Esophagus muscularis mucosa (tissue), 4 donors: Measurements from ENCODE around the gene CHST15. TPM values are rescaled to one million over a fixed set of nuclear protein-coding genes. Genes with fewer than 3 reads are reported as not detected.

Experiments
- DNase-seq: peaks from one replicate; pipeline ENCODE4 v3.0.0-alpha.2; 2017; ENCODE audit errors: extremely low spot score
- H3K27ac ChIP-seq, 4 donors: fragments of 200-600 bp; sonication (generic); replicated peaks in 1 of 4; 1 replicate in 3 of 4; 2 replicates in 1 of 4; pipeline ENCODE4 v1.5.1; 2016 to 2019; ENCODE audit warnings: mild to moderate bottlenecking in 1 of 4
- H3K27me3 ChIP-seq, 4 donors: fragments of 200-600 bp; sonication (generic); one replicate each; pipeline versions ENCODE4 v1.5.1 to v1.6.0; 2016 to 2019
- H3K36me3 ChIP-seq, 4 donors: fragments of 200-600 bp; sonication (generic); one replicate each; pipeline ENCODE4 v1.5.1; 2016 to 2019
- H3K4me1 ChIP-seq, 4 donors: fragments of 200-600 bp; sonication (generic); one replicate each; pipeline ENCODE4 v1.5.1; 2016 to 2019
- H3K4me3 ChIP-seq, 4 donors: fragments of 200-600 bp; sonication (generic); 1 replicate in 2 of 4; 2 replicates in 2 of 4; pipeline ENCODE4 v1.5.1; 2016 to 2019; ENCODE audit warnings: mild to moderate bottlenecking in 4 of 4, moderate library complexity in 1 of 4
- H3K9me3 ChIP-seq, 4 donors: fragments of 200-600 bp; sonication (generic); 1 replicate in 3 of 4; 2 replicates in 1 of 4; pipeline ENCODE4 v1.5.1; 2016 to 2019
- EP300 ChIP-seq: sonication (generic); formaldehyde crosslinking; IDR thresholded peaks from one replicate; pipeline ENCODE4 v1.6.1; 2017; ENCODE audit warnings: antibody characterized with exemption
- POLR2A ChIP-seq: fragments of 450-650 bp; IDR thresholded peaks from one replicate; pipeline ENCODE4 v1.6.1; 2017; ENCODE audit warnings: antibody characterized with exemption, moderate library complexity, mild to moderate bottlenecking, low read depth
- POLR2AphosphoS5 ChIP-seq, 2 donors: sonication (generic); formaldehyde crosslinking; IDR thresholded peaks; one replicate each; pipeline ENCODE4 v1.6.1; 2017; ENCODE audit warnings: antibody characterized with exemption in 2 of 2
- WGBS: methylation state at CpG from one replicate; pipeline ENCODE4 v1.1.5; 2018; 5-methylcytosine and 5-hydroxymethylcytosine counted together
- intact Hi-C: fragments of 100-400 bp; cut with DNase I; formaldehyde crosslinking; loops from one replicate; pipeline ENCODE4 v1.15.1; 2023
- total RNA-seq, 4 donors: library from RNA; depleted of rRNA; stranded (reverse); fragments of >200 nt; gene quantifications; one replicate each; pipeline versions ENCODE4 v1.1.0 to v1.2.1, GENCODE V29; 2016
- TF ChIP-seq, protein P1 (sequence below), 3 experiments: fragments of 200-600 bp in 2 of 3; fragments of 450-650 bp in 1 of 3; sonication (generic) in 2 of 3; IDR thresholded peaks; one replicate each; pipeline ENCODE4 v1.5.1; 2017 to 2019; ENCODE audit warnings: antibody characterized with exemption in 3 of 3, mild to moderate bottlenecking in 2 of 3, moderate library complexity in 1 of 3

Gene CHST15
- total RNA-seq, 4 donors from 2014 or later = 48.2 to 76.1 (median 62.5) TPM

DNA sequence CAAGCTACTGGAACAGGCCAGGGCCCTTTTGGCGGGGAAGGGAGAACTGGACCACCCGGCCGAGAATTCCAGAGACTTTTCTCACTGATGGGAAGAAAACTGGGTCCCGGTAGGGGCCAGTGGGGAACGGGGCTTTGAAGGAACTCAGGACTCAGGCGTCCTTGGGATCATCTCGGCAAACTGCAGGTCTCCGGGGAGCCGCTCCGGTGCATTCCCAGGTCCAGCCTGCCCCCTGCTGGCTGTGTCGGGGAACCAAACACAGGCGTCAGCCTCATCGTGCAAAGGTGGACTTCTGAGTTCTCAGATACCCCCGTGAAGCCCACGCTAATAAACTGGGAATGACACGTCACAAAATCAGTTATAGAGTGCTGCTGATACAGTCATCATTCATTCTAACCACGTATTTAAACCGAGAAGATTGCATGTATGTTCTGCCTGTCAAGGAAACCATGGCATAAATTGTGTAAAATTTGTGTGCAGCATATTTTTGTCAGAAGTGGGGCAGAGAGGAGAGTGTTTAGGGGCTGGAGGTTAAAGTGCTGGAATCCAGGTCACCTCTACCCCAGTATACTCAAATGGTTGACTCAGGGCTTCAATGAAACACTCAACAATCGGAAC is 125.7 kb downstream of the CHST15 start:
- 11% methylated on average over 5 of the region's 19 CpGs for WGBS
- Histone ChIP-seq H3K27ac (peak overlapping the region in 2 of 4 donors; percentile 16 to 20), H3K4me1 (peaks cover 8 to 53% (median 44%) of the 10 kb centered on the region in 4 donors)

DNA sequence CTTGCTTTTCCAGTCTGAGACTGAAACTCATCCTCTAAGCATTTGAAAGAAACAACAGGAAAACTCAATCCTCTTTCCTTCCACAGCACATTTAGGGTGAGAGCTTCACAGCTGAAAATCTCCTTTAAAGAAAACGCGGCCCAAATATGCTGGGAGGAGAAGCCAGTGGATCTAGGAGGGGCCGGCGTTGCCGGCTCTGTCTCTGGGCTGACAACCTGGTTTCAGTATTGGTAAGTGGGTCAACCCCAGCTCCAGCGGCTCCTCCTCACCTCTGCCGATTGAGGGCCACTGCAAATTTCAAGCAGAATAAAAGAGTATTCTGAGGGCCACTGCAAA is 126.5 kb downstream of the CHST15 start:
- Histone ChIP-seq H3K27me3 (peaks cover 0 to 40% (median 1%) of the 10 kb centered on the region in 4 donors), H3K36me3 (no peaks in the 10 kb centered on the region), H3K4me3 (peak overlapping the region in 1 of 4 donors; percentile 13), H3K4me1 (peaks cover 5 to 51% (median 44%) of the 10 kb centered on the region in 4 donors), H3K9me3 (no peaks in the 10 kb centered on the region), H3K27ac (no peak overlapping the region)
- 57% methylated on average over 7 of the region's 7 CpGs for WGBS
- TF ChIP-seq, protein P1, sequence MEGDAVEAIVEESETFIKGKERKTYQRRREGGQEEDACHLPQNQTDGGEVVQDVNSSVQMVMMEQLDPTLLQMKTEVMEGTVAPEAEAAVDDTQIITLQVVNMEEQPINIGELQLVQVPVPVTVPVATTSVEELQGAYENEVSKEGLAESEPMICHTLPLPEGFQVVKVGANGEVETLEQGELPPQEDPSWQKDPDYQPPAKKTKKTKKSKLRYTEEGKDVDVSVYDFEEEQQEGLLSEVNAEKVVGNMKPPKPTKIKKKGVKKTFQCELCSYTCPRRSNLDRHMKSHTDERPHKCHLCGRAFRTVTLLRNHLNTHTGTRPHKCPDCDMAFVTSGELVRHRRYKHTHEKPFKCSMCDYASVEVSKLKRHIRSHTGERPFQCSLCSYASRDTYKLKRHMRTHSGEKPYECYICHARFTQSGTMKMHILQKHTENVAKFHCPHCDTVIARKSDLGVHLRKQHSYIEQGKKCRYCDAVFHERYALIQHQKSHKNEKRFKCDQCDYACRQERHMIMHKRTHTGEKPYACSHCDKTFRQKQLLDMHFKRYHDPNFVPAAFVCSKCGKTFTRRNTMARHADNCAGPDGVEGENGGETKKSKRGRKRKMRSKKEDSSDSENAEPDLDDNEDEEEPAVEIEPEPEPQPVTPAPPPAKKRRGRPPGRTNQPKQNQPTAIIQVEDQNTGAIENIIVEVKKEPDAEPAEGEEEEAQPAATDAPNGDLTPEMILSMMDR (IDR thresholded peaks at IDR 0.05) = no peak
- no peak for TF ChIP-seq POLR2AphosphoS5 (IDR thresholded peaks at IDR 0.05)
- no peak for TF ChIP-seq POLR2A
- intact Hi-C loops = loop anchor here (1.0 to 10.0 kb wide), 2 partner anchors 222 to 385 kb away; no protein-coding TSS in a partner anchor
- peak; percentile 87 for DNase-seq

More for the DNA sequence above, 125.7 kb downstream of the CHST15 start:
- Histone ChIP-seq H3K36me3 (no peaks in the 10 kb centered on the region), H3K4me3 (peak overlapping the region in 3 of 4 donors; percentile 17 to 21 (median 19)), H3K27me3 (peaks cover 0 to 48% (median 4%) of the 10 kb centered on the region in 4 donors), H3K9me3 (no peaks in the 10 kb centered on the region)
- no peak for TF ChIP-seq EP300
- TF ChIP-seq, protein P1 (IDR thresholded peaks at IDR 0.05) = peak; percentile 88 to 93 (median 92)
- peak in 1 of 2 donors; percentile 23 for TF ChIP-seq POLR2AphosphoS5 (IDR thresholded peaks at IDR 0.05)
- no peak for TF ChIP-seq POLR2A
- peak; percentile 94 for DNase-seq
- intact Hi-C loops = loop anchor here (1.0 to 10.0 kb wide), 2 partner anchors 223 to 385 kb away; no protein-coding TSS in a partner anchor

DNA sequence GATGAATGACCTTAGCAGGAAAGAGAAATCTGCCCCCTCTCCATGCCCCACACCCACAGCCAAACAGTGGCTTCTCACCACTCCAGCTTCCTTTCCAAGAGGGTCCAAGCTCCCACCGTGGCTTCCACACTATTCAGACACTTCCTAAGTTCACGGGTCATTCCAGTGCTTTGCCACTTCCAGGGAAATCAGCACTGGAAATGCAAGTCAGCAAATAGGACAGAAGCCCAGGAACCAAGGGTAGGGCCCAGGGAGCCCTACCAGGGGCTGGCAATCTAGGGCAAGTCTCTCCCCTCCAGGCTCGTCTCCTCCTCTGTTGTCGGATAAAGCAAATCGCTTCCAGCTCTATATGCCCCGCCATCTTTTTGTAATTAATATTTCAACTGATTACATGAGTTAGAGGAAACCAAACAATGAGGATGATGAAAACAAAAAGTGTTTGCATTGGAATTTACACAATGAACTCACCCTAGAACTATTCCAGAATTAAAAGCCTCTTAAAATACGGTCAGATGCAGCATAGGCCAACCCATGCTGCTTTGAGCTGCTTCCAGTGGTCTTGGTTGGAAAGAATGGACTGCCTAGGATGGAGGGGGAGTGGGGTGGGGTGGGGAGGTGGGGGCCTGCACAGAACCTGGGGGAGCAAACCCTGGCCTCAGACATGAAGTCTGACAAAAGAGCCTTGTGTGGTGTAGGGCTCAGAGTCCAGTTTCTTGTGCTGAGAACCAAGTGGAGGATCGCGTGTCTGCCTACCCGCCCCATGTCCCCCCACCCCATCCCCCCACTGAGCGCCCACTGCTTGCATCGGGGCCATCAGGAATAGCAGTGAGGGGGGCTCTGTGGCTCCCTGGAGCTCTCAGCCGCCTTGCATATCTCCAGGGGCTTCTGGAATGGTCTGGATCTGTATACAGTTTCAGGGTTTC is 127.2 kb downstream of the CHST15 start:
- Histone ChIP-seq H3K27ac (no peak overlapping the region), H3K27me3 (peaks cover 0 to 34% (median 0%) of the 10 kb centered on the region in 4 donors), H3K4me3 (no peak overlapping the region), H3K9me3 (no peaks in the 10 kb centered on the region), H3K36me3 (no peaks in the 10 kb centered on the region), H3K4me1 (peaks cover 5 to 51% (median 44%) of the 10 kb centered on the region in 4 donors)
- TF ChIP-seq POLR2AphosphoS5 (IDR thresholded peaks at IDR 0.05) (no peak), EP300 (no peak), POLR2A (no peak)
- TF ChIP-seq, protein P1 (IDR thresholded peaks at IDR 0.05) = no peak
- intact Hi-C loops = loop anchor here (10.0 kb wide), 1 partner anchor 221 kb away; no protein-coding TSS in a partner anchor
- DNase-seq = peak; percentile 70
- WGBS = 69% methylated on average over 7 of the region's 13 CpGs

DNA sequence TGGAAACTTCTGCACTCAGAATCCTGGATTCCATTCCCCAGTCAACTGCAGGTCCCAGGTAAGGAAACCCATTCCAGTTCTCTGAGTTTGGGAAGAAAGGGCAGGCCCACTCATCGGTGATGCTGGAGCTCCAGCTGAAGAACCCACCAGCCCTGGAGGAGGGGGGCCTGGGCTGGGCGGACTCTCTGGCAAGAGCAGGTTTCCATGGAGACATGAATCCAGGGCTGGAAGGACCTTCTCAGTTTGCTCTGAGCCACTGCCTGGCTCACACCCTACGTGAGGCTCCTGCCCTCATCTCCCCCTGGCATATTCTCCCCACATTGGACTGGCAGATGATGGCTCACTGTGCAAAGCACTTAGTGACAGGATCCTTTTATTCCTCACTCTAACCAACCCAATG is 128.4 kb downstream of the CHST15 start:
- WGBS = 93% methylated on average over 3 of the region's 3 CpGs
- Histone ChIP-seq H3K9me3 (peaks cover 0 to 6% (median 0%) of the 10 kb centered on the region in 4 donors), H3K27ac (no peak overlapping the region), H3K4me3 (no peak overlapping the region), H3K36me3 (no peaks in the 10 kb centered on the region), H3K27me3 (peaks cover 0 to 21% (median 0%) of the 10 kb centered on the region in 4 donors), H3K4me1 (peaks cover 5 to 51% (median 44%) of the 10 kb centered on the region in 4 donors)
- intact Hi-C loops = loop anchor here (10.0 kb wide), 1 partner anchor 220 kb away; no protein-coding TSS in a partner anchor
- DNase-seq = peak; percentile 85
- no peak for TF ChIP-seq EP300
- no peak for TF ChIP-seq POLR2A
- no peak for TF ChIP-seq POLR2AphosphoS5 (IDR thresholded peaks at IDR 0.05)
- TF ChIP-seq, protein P1 (IDR thresholded peaks at IDR 0.05) = no peak
